ENCODE measurements around the gene COA5.
A peak's percentile ranks its signal among the peaks of the same experiment; 100 is the strongest.
"Not testable (repeated sequence)": the region's sequence is repeated elsewhere in the genome, so short reads cannot be mapped to it uniquely, and the experiment has no call there.

The COA5 gene

GRCh38 chr2:98623657-98624056 lies 15.3 kb upstream of the COA5 start:
- no peak for TF ChIP-seq ZNF274 (IDR thresholded peaks at IDR 0.05; ENCODE audit: low read depth, low read length)
- H3K4me3 ChIP-seq (ENCODE audit: low read length) = no peak overlapping the region

- no peak for TF ChIP-seq ZNF274 (IDR thresholded peaks at IDR 0.05; ENCODE audit: low read depth, low read length)
- no peak overlapping the region for H3K4me3 ChIP-seq (ENCODE audit: low read length)
Measured at GRCh38 chr2:98617149-98617548, 8.8 kb upstream of the COA5 start.

GRCh38 chr2:98615481-98615880 lies 7.2 kb upstream of the COA5 start:
- TF ChIP-seq ZNF274 (IDR thresholded peaks at IDR 0.05; ENCODE audit: low read depth, low read length) = no peak
- H3K4me3 ChIP-seq (ENCODE audit: low read length) = no peak overlapping the region

- H3K4me3 ChIP-seq (ENCODE audit: low read length) = no peak overlapping the region
- no peak for TF ChIP-seq ZNF274 (IDR thresholded peaks at IDR 0.05; ENCODE audit: low read depth, low read length)
Measured at GRCh38 chr2:98614024-98614739, 5.9 kb upstream of the COA5 start.

- no peak for TF ChIP-seq ZNF274 (IDR thresholded peaks at IDR 0.05; ENCODE audit: low read depth, low read length)
- peak overlapping the region; percentile 96 for H3K4me3 ChIP-seq (ENCODE audit: low read length)
Measured at GRCh38 chr2:98608962-98609604, 771 bp upstream of the COA5 start.

GRCh38 chr2:98607741-98608115 lies 584 bp downstream of the COA5 start:
- peak overlapping the region; percentile 96 for H3K4me3 ChIP-seq (ENCODE audit: low read length)
- TF ChIP-seq ZNF274 (IDR thresholded peaks at IDR 0.05; ENCODE audit: low read depth, low read length) = no peak

GRCh38 chr2:98607104-98607503 lies 1.2 kb downstream of the COA5 start:
- H3K4me3 ChIP-seq (ENCODE audit: low read length) = peak overlapping the region; percentile 96
- no peak for TF ChIP-seq ZNF274 (IDR thresholded peaks at IDR 0.05; ENCODE audit: low read depth, low read length)

GRCh38 chr2:98606431-98606830 lies 1.9 kb downstream of the COA5 start:
- no peak overlapping the region for H3K4me3 ChIP-seq (ENCODE audit: low read length)
- TF ChIP-seq ZNF274 (IDR thresholded peaks at IDR 0.05; ENCODE audit: low read depth, low read length) = no peak

GRCh38 chr2:98605076-98605475 lies 3.2 kb downstream of the COA5 start:
- no peak for TF ChIP-seq ZNF274 (IDR thresholded peaks at IDR 0.05; ENCODE audit: low read depth, low read length)

GRCh38 chr2:98604547-98604946 lies 3.8 kb downstream of the COA5 start:
- TF ChIP-seq ZNF274 (IDR thresholded peaks at IDR 0.05; ENCODE audit: low read depth, low read length) = no peak

More at GRCh38 chr2:98605076-98605475, 3.2 kb downstream of the COA5 start:
- no peak overlapping the region for H3K4me3 ChIP-seq (ENCODE audit: low read length)

GRCh38 chr2:98601532-98602132 lies 6.7 kb downstream of the COA5 start:
- H3K4me3 ChIP-seq (ENCODE audit: low read length) = no peak overlapping the region
- no peak for TF ChIP-seq ZNF274 (IDR thresholded peaks at IDR 0.05; ENCODE audit: low read depth, low read length)

More at GRCh38 chr2:98604547-98604946, 3.8 kb downstream of the COA5 start:
- no peak overlapping the region for H3K4me3 ChIP-seq (ENCODE audit: low read length)

GRCh38 chr2:98598781-98599428 lies 9.4 kb downstream of the COA5 start:
- no peak overlapping the region for H3K4me3 ChIP-seq (ENCODE audit: low read length)
- TF ChIP-seq ZNF274 (IDR thresholded peaks at IDR 0.05; ENCODE audit: low read depth, low read length) = no peak

GRCh38 chr2:98594665-98595064 lies 13.6 kb downstream of the COA5 start:
- H3K4me3 ChIP-seq (ENCODE audit: low read length) = not testable (repeated sequence)

- no peak overlapping the region for H3K4me3 ChIP-seq (ENCODE audit: low read length)
- TF ChIP-seq ZNF274 (IDR thresholded peaks at IDR 0.05; ENCODE audit: low read depth, low read length) = no peak
Measured at GRCh38 chr2:98592565-98592964, 15.7 kb downstream of the COA5 start.

GRCh38 chr2:98589489-98589888 lies 18.8 kb downstream of the COA5 start:
- no peak for TF ChIP-seq ZNF274 (IDR thresholded peaks at IDR 0.05; ENCODE audit: low read depth, low read length)
- no peak overlapping the region for H3K4me3 ChIP-seq (ENCODE audit: low read length)

Data from GM08714 (cell line).